Chondrocyte (in vitro differentiated cells): ENCODE results near the gene HOOK1. TPM values are rescaled to one million over a fixed set of nuclear protein-coding genes. Genes with fewer than 3 reads are reported as not detected.
A peak's percentile ranks its signal among the peaks of the same experiment; 100 is the strongest.

Experiments used
- DNase-seq: peaks from one replicate; pipeline ENCODE4 v3.0.0; 2021; ENCODE audit warnings: mixed read lengths, low spot score
- H3K27ac Mint-ChIP-seq: one replicate; pipeline ENCODE4 v1.8.0; 2021; ENCODE audit warnings: mild to moderate bottlenecking, moderate library complexity, mixed read lengths; ENCODE audit not compliant: unreplicated experiment
- H3K27me3 Mint-ChIP-seq: 2 replicates; pipeline ENCODE4 v1.8.0; 2021; ENCODE audit warnings: low read depth, mixed read lengths
- H3K36me3 Mint-ChIP-seq: 2 replicates; pipeline ENCODE4 v1.8.0; 2021; ENCODE audit warnings: low read depth, mixed read lengths
- H3K4me1 Mint-ChIP-seq: 2 replicates; pipeline ENCODE4 v1.8.0; 2021; ENCODE audit warnings: low read depth, mild to moderate bottlenecking, mixed read lengths
- H3K4me3 Mint-ChIP-seq: one replicate; pipeline ENCODE4 v1.8.0; 2021; ENCODE audit warnings: mild to moderate bottlenecking, moderate library complexity, mixed read lengths; ENCODE audit not compliant: unreplicated experiment
- H3K9me3 Mint-ChIP-seq: 2 replicates; pipeline ENCODE4 v1.8.0; 2021; ENCODE audit warnings: low read depth, mixed read lengths
- total RNA-seq: library from RNA; stranded (reverse); gene quantifications from 3 replicates; pipeline ENCODE4 v1.2.1, GENCODE V29; 2021
- TF ChIP-seq, protein P1 (sequence below): fragments of 200-600 bp; sonication (generic); IDR thresholded peaks from 2 replicates; pipeline ENCODE4 v1.5.0; 2021; ENCODE audit warnings: antibody characterized with exemption, mild to moderate bottlenecking, moderate library complexity

The HOOK1 gene
- total RNA-seq, 1 donor from 2014 or later, result 0.40 TPM

DNA sequence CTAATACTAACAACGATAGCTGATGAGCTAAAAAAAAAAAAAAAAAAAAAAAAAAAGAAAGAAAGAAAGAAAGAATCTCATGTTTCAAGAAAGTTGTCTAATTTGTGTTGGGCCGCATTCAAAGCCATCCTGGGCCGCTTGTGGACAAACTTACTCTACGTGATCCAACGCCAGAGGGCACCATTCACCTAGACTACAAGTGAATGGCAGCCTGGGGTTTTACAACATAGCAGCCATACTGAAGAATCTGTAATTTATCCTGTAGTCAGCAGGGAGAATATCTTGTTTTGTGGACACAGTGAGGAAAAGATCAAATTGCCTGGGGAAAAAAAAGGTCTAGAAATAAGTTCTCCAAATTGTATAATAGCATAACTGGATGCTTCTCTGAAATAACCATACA is 64.8 kb downstream of the HOOK1 start:
- Mint-ChIP-seq H3K4me1 (no peaks in the 10 kb centered on the region), H3K36me3 (peaks cover 6% of the 10 kb centered on the region), H3K27me3 (peaks cover 9% of the 10 kb centered on the region), H3K27ac (no peak overlapping the region), H3K4me3 (no peak overlapping the region), H3K9me3 (peaks cover 12% of the 10 kb centered on the region)
- TF ChIP-seq, protein P1, sequence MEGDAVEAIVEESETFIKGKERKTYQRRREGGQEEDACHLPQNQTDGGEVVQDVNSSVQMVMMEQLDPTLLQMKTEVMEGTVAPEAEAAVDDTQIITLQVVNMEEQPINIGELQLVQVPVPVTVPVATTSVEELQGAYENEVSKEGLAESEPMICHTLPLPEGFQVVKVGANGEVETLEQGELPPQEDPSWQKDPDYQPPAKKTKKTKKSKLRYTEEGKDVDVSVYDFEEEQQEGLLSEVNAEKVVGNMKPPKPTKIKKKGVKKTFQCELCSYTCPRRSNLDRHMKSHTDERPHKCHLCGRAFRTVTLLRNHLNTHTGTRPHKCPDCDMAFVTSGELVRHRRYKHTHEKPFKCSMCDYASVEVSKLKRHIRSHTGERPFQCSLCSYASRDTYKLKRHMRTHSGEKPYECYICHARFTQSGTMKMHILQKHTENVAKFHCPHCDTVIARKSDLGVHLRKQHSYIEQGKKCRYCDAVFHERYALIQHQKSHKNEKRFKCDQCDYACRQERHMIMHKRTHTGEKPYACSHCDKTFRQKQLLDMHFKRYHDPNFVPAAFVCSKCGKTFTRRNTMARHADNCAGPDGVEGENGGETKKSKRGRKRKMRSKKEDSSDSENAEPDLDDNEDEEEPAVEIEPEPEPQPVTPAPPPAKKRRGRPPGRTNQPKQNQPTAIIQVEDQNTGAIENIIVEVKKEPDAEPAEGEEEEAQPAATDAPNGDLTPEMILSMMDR, result peak; percentile 84
- DNase-seq, result no peak

DNA sequence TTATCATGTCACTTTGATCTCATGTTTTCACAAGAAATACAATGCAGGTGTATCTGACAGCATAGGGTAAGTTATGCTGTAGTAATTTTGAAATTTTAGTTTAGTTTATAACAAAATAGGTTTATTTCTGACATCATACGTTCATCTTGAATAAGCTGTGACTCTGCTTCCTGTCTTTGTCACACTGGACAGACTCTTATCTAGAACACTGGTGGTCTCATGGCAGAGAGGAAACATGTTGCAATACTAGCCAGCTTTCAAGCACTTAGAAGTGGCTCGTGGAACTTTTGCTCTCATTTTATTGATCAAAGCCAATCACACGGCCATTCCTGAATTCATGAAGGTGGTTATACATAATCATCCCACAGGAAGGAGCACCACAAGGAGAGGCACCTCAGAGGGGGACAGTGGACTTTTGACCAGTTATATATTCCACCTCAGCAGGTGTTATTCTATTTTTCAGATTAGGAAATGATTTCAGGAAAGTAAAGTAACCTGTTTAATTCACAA is 65.3 kb downstream of the HOOK1 start:
- no peak overlapping the region for H3K27ac Mint-ChIP-seq

DNA sequence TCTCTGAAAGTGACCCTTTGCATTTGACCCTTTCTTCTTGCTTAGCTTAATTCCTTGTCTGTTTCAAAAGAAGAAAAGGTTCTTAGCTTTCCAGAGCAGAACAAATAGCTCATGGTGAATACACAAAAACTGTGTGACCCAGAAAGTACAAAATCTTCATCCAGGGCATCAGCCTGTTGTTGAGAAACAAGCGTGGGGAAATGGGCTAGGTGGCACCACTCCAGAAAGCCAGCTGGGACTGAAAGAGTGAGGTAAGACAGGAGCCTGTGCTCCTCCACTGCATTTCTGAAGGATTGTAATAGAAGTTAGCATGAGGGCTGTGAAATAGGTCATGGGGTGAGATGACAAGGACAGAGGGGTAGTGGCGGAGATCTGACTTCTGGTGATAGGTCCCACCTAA is 66.0 kb downstream of the HOOK1 start:
- no peak overlapping the region for H3K4me3 Mint-ChIP-seq
- TF ChIP-seq, protein P1, result no peak
- peaks cover 9% of the 10 kb centered on the region for H3K27me3 Mint-ChIP-seq
- no peak overlapping the region for H3K27ac Mint-ChIP-seq
- H3K4me1 Mint-ChIP-seq, result no peaks in the 10 kb centered on the region
- peaks cover 6% of the 10 kb centered on the region for H3K36me3 Mint-ChIP-seq
- no peak for DNase-seq
- peaks cover 12% of the 10 kb centered on the region for H3K9me3 Mint-ChIP-seq

More for the DNA sequence above, 65.3 kb downstream of the HOOK1 start:
- Mint-ChIP-seq H3K9me3 (peaks cover 12% of the 10 kb centered on the region), H3K4me3 (no peak overlapping the region), H3K36me3 (peaks cover 6% of the 10 kb centered on the region), H3K4me1 (no peaks in the 10 kb centered on the region), H3K27me3 (peaks cover 9% of the 10 kb centered on the region)
- TF ChIP-seq, protein P1, result no peak
- DNase-seq, result no peak

DNA sequence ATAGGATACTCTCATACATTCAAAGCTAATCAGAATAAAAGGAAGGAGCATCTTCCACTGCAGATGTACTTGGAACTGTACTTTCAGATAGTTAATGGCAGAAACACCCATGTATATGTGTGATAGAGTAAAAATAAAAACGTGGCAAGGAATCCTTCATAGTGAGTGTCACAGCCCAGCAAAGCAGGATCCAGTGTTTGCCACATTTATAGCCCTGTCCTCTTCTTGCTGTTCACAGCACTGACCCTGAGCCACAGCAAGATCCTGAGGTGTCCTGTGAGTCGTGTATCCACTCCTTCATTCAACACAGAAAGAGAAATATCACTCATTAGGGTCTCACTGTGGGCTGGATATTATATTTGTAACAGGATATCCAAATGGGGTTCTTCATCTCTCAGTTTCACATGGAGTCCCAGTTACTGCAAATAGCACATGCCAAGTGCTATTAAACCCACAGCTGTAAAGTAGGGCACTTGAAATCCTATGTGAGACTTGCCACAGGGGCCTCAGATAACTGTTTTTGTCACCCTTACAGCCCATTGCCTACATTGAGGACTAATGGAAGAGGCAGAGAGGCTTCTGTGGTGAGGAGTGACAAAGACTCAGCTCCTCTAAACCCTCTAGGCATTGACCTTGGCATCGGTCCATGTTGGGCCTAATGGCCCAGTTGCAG is 70.5 kb downstream of the HOOK1 start:
- H3K4me3 Mint-ChIP-seq, result no peak overlapping the region
- H3K27ac Mint-ChIP-seq, result no peak overlapping the region
- no peaks in the 10 kb centered on the region for H3K4me1 Mint-ChIP-seq
- peaks cover 7% of the 10 kb centered on the region for H3K36me3 Mint-ChIP-seq
- H3K27me3 Mint-ChIP-seq, result peaks cover 17% of the 10 kb centered on the region
- H3K9me3 Mint-ChIP-seq, result peaks cover 18% of the 10 kb centered on the region
- DNase-seq, result no peak
- TF ChIP-seq, protein P1, result no peak

DNA sequence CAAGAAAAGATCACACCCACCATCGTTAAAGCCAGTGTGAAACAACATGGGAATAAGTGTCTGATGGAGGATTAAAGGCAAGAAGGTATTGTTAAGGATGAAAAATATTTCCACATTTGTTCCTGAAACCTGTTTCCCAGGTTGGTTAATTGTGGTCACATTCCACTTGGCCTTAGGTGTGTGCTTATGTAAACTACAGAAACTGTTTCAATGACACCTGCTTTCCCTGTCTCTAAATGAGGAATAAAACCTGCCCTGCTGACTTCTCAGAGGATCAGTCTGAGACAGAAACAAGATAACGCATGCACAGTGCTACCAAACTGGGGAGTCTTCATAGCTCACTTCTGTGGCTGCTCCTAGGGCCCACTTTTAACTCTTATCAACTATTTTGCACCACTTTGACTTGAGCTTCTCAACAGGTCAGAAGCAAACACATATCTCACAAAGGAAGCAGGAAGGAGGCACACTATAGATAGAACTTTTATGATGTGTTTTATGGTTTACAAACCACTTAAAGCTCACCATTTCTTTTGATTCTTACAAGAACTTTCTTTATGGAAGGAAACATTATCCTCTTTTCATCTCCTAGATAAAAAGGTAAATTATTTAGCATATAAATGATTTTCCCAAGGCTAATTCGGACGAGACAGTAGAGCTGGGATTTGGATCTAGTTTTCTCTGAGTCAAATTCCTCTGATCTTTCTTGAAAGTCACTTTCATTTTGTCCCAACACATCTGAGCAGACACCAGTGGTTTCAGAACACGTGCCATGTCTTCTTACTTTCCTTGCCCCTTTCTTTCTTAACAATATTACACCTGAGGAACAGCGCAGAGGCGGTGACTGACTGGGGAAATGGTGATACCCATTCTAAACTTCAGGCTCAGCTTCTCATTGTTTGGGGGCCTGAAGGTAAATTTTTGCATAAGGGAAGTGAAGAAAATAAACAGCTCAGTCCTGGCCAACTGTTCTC is 78.4 kb downstream of the HOOK1 start:
- no peaks in the 10 kb centered on the region for H3K4me1 Mint-ChIP-seq
- no peak overlapping the region for H3K4me3 Mint-ChIP-seq
- no peak overlapping the region for H3K27ac Mint-ChIP-seq
- H3K36me3 Mint-ChIP-seq, result peaks cover 4% of the 10 kb centered on the region
- TF ChIP-seq, protein P1, result no peak
- H3K9me3 Mint-ChIP-seq, result peaks cover 14% of the 10 kb centered on the region
- peaks cover 6% of the 10 kb centered on the region for H3K27me3 Mint-ChIP-seq
- DNase-seq, result no peak
